GM21786 (cell line): ENCODE measurements around the gene GLRA2.
"Not testable (repeated sequence)": the region's sequence is repeated elsewhere in the genome, so short reads cannot be mapped to it uniquely, and the experiment has no call there.

Experiments used
- ATAC-seq: cut with Tn5 transposase; IDR thresholded peaks from one replicate; pipeline ENCODE4 v1.9.1; 2021; ENCODE audit not compliant: unreplicated experiment

GLRA2 gene

DNA sequence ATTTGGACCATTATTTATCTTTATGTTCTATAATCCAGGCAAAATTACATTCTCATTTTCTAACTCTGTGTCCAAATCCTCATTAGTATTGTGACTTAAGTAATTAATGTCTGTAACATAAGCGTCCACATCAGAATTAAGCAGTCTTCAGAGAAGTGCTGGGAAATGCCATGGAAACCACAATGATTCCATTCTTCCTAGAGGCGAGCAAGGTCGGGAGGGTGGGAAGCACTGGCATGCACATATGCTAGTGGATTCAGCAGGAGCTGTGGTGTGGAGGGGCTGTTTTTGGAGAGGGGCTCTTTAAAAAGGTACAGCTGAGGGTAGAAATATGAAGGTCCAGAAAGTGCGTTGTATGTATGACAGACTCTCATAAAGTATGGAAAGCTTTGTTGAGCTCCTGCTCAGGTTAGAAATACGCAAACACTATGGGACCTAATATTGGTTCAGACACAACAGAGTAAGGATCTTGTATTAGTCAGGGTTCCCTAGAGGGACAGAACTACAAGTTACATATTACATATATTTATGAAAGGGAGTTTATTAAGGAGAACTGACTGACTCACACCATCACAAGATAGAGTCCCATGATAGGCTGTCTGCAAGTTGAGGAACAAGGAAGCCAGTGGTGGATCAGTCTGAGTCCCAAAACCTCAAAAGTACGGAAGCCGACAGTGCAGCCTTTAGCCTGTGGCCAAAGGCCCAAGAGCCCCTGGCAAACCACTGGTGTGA lies 61.5 kb downstream of the GLRA2 start:
- ATAC-seq, result no peak

DNA sequence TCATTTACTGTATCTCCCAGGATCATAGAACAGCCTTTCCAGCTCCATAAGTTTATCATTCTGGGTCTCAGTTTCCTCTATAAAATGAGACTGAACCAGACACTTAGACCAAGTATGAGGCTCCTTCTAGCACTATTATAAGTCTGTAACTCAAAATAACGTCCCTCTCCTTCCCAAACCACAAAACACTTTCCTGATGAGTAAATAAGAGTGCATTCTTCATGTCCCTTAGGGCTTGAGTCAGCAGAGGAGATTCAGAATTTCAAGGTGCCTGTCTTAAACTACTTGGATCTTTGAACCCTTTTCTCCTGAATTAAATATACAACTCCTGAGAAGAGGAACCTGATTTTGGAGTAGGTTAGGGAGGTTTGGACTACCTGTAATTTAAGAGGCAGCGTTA lies 62.6 kb downstream of the GLRA2 start:
- no peak for ATAC-seq

DNA sequence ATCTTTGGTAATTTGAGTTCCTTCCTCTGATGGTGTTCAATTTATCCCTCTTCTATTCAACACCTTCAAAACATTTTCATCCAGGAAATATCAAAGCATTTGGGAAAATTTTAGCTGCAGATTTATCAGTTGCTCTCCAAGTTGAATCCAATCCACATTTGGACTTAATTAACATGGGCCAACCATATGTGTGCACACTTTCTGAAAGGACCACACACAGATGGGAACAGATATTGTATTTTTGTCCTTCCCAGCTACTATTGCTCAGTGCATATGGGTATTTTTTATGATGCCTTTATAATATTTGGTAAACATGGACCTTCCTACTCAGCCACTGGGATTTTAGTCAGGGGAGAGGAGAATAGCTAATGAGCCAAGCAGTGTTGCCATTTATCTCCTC lies 65.2 kb downstream of the GLRA2 start:
- ATAC-seq, result no peak

DNA sequence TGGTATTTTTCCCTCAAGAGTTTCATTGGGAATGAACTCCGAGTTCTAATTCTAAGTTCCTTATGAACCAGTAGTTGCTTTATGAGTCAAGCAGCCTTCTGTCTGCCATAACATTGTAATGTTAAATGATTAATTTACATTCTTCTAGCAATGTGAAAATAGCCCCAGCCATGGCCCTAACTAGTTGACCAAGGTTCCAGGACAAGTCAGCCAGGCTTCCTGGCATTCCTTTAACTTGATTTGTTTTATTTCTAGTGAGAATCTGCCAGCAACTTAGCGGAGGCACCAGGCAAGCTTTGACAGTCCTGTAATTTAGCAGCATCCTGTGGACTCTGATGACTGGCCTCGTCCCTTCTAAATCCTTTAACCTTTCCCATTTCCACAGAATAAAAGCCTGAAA lies 69.0 kb downstream of the GLRA2 start:
- no peak for ATAC-seq

DNA sequence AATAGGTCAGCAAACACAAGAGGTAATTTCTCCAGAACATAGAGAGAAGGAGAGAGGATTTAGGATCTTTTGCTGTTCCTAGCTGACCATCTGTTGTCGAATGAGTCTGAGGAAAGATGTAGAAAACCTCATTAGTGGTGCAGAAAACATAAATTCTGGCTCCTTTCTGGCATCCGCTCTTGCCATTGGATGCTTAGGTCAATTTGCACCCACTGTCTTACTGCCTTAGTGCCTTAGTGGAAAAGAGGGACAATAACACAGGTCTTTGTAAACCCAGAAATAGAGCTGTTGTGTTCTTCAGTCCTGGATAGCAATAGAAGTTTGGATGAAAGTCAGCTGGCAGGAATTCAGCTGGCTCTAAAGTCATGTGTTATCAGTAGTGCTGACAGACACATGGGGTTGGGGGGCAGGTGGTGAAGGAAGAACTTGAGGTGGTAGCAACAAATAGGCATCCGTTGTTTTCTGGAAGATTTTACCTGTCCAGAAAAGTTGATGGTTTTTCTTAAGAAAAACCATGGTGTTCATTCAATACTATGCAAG lies 78.2 kb downstream of the GLRA2 start:
- no peak for ATAC-seq

DNA sequence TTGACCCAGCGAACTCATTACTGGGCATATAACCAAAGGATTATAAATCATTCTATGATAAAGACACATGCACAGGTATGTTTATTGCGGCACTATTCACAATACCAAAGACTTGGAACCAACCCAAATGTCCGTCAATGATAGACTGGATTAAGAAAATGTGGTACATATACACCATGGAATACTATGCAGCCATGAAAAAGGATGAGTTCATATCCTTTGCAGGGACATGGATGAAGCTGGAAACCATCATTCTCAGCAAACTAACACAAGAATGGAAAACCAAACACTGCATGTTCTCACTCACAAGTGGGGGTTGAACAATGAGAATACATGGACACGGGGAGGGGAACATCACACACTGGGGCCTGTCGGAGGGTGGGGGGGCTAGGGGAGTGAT lies 83.1 kb downstream of the GLRA2 start:
- ATAC-seq, result not testable (repeated sequence)

DNA sequence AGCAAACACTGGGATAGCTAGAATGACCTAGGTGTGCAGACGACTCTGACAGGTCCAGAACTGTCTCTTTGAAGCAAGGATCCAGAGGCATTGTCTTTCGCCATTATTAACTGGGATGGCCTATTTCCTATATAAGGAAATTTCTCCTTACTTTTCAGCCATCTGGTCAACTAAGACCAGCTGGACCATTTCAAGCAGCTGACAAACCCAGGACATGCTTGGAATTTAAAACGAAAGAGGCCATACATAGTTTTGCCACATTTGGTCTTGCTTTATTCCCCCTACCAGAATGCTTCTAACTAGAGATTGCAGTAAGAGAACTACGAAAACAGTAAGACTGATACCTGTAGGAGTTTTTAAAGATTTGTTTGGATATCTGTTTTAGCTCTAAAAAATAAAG lies 87.0 kb downstream of the GLRA2 start:
- no peak for ATAC-seq

DNA sequence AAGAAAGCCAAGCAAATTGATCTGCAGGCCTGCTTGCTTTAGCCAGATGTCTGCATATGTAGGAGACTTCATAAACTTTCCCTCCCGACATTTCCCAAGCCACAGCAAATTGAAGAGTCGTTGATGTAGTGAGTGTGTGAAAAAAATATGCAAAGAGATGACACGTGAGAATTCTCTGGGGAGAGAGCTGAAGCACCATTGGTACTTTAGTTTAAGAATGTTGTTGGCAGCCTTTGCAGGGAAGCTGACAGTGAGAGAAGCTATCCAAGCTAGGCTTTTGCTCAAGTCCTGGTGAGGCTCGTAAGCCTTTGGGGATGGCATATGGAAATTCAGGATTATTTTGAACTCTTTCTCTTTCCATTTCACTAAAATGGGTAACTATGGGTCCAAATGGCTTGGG lies 87.5 kb downstream of the GLRA2 start:
- no peak for ATAC-seq

DNA sequence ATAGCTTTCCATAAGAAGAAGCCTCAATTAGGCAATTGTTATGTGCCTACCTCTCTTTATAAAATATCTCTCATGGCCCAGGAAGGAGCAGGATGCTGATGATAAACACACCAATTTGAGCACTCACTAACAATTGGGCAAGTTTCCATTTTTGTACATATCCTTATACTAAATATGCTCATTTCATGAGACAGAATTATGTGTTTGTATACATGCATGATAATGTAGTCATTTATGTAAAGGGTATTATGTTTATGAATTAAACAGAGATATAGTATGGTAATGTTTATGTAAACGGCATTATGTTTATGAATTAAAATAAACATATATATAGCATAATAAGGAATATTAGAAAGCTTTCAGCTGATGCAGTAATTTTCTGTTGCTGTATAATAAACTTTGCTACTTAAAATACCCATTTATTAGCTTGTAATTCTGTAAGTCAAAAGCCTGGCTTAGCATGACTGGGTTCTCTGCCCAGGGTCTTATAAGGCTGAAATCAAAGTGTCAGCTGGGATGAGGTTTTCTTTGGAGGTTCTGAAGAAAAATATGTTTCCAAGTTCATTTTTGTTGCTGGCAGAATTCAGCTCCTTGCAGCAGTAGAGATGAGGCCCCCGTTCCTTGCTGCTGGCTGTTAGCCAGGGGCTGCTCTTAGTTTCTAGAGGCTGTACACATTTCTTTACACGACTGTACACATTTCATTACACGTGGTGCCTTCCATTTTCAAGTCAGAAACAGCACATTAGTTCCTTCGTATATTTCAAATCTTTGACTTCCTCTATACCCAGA lies 89.0 kb downstream of the GLRA2 start:
- ATAC-seq, result no peak

DNA sequence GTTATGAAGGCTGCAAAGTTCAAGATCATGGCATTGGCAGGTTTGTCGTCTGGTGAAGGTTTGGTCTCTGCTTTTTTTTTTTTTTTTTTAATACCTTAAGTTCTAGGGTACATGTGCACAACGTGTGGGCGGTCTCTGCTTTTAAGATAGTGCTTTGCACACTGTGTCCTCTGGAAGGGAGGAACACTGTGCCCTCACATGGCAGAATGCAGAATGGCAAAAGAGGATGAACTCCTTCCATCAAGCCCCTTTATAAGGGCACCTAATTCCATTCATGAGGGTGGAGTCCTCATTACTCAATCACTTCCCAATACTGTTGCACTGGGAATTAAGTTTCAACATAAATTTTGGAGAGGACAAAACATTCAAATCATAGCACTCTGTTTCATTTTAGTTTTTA lies 101.4 kb downstream of the GLRA2 start:
- no peak for ATAC-seq

DNA sequence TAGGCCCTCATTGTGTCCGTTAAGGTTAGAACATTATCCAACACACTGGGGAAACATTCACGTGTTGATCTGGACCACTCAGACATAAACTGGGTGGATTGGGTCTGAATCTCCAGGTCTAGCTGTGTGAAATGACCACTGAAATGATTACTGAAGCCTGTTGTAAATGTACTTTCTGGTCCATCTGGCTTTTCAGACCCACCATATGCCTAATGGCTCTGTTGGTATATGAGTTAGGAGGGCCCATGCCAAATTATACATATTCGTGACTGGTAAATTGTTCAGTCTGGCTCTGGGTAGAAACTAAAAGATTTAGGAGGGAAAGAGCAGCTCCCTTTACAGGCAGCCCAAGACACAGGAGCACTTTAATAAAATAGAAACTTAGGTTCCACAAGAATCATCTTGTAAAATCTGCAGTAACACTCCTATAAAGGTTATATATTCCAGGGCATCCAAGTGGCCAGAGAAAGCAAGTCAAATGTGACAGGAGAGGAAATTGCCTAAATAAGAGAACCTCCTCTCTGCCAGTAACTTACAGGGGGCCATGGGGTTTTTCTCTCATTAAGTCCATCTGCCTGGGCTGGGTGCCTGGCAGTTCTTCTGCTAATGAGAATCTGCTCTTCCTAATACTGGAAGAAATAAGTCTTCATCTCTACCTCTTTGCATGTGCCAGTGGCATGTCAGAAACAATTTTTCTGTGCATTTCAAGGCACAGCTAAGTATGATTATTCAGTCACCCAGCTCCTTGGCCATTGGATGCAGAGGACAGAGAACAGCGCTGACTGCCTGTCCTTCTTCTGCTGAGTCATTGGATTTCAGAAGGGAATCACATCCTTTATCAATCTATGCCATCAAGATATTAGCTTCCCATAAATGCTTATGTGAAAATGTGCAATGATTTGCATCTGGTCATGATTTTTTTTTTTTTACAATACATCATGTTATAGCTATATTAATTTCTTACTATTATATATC lies 112.6 kb downstream of the GLRA2 start:
- ATAC-seq, result no peak

DNA sequence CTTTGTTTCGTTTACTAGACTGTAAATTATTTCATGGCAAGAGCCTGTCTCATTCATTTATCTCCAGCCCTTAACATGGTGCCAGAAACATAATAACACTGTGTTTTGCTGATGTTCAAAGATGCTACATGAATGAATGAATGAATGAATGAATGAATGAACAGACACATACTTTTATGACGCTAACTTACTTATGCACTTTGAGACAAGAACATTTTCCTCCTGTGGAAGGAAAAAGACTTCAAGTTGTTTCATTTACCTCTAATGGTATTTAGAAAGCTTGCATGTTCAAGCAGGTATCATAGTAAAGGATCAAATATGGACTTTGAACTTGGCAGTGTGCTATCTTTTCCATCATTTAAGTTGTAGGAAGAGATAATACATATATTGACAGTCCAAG lies 131.6 kb downstream of the GLRA2 start:
- no peak for ATAC-seq

DNA sequence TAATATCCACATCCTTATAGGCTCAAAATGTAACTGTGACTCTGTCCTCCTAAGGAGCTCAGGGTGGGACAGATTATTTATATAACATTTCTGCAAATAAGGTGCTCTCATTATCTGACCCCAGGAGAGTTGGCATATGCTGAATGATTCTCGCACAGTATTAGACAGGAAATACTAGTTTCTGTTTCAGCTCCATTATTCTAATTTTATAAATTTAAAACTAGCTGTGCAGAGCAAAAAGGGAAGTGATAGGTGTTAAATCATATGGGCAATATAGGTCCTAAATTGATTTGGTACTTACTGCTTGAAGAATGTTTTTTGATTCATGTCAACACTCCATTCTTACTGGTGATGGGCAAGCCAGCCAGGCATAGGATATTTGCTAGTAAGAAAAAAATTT lies 141.5 kb downstream of the GLRA2 start:
- peak; percentile 67 for ATAC-seq

DNA sequence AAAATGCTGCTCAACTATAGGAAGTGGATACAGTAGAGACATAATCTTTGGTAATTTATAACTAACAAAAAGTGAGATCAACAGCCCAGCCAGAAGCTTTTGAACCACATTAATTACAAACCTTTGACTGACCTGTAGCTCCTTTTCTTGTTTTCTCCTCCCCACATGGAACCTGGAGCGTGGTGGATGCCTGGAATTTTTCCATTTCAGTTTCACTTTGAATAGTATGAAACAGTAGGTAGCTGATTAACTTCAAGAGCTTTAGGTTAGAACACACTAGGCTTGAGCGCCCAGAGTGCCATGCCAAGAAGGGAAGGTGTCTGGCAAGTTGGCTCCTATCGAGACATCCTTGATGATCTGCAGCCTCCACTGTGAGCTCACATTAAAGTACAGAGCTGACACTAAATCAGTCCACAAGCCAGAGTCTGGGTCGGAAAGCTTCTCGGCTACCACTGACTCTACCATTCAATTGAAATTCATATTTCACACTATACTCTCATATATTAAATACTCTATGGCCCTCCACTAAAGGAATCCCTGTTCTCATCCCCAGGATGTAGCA lies 143.4 kb downstream of the GLRA2 start:
- ATAC-seq, result no peak

DNA sequence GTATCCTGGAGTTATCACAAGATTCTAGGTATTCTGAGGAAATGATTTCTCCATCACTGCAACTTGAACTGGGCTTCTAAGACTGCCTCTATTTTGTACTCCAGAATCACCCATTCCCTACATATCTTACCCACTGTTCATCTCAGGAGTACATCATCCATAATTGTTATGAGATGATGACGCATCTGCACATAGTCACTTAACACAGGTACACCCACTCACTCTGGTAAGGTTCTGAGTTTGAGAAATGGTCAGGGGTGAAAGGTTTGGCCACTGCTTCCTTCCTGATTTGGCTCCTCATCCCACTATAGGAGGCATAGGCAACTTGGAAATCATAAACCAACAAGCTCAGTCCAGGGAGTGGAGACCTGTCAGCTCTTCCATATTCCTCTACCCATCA lies 143.9 kb downstream of the GLRA2 start:
- no peak for ATAC-seq

DNA sequence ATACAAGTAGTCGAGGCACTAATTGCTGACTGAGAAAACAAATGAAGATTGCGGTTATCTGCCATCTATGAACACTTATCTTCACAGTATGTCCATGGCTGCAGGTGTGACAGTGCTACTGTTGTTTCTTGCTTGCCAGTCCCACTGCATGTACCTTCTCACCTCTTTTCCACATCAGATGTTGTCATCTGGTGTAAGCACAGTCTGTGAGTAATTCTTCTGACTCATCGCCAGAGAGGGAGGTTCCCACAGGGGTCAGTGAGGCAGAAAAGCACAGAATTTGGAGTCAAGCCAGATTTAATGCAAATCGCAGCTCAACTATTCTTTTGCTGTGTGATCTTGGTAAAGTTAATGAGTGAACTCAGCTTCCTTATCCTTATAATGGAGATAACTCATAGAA lies 144.4 kb downstream of the GLRA2 start:
- peak; percentile 91 for ATAC-seq

DNA sequence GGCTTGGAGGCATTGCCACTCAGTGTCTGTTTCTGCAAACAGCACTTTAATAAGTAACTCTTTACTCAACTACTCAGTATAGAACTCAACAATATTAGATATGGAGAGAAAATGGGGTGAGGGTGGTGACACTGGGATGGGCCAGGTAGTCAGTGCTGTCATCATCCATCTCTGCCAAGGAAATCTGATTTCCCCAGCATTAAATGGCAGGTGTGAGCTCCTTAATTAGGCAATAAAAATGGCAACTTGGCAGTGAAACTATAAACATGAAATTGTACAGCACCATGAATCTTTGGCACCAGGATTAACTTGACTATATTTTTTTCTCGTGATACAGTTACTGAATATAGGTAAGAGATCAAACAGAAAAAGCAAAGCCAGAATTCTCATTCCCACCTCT lies 146.2 kb downstream of the GLRA2 start:
- no peak for ATAC-seq

DNA sequence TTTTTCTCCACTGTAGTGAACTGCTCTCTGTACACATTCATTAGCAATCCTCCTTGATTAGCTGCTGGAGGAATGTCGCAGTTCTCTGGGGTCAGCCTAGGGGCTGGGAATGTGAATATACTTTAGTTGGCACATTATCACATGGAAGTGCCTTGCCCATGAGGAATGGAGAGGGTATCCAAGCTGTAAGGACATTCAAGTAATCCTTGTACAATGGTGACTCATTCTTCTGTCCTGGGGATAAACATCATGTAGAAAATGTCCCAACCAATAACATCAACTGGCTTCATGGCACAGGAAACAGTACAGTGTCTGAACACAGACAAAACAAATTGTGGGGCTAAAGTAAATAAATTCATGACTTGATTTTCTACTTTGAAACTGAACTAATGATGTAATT lies 147.1 kb downstream of the GLRA2 start:
- no peak for ATAC-seq

DNA sequence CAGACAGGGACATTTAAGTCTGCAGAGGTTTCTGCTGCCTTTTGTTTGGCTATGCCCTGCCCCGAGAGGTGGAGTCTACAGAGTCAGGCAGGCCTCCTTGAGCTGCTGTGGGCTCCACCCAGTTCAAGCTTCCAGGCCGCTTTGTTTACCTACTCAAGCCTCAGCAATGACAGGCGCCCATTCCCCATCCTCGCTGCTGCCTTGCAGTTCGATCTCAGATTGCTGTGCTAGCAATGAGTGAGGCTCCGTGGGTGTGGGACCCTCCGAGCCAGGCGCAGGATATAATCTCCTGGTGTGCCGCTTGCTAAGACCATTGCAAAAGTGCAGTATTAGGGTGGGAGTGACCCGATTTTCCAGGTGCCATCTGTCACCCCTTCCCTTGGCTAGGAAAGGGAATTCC lies 159.0 kb downstream of the GLRA2 start:
- not testable (repeated sequence) for ATAC-seq

DNA sequence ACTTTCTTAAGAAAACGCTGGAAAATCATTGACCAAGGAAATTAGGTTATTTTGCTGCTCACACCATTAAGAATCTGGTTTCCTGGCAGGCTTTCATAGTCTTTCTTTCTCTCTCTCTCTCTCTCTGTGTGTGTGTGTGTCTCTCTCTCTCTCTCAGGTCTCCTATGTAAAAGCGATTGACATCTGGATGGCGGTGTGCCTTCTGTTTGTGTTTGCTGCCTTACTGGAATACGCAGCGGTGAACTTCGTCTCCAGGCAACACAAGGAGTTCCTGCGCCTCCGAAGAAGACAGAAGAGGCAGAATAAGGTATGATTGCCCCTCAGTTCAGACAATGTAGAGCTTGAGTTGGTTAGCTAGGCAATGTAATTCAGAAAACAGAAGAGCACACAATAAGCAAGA lies 161.2 kb downstream of the GLRA2 start:
- no peak for ATAC-seq

DNA sequence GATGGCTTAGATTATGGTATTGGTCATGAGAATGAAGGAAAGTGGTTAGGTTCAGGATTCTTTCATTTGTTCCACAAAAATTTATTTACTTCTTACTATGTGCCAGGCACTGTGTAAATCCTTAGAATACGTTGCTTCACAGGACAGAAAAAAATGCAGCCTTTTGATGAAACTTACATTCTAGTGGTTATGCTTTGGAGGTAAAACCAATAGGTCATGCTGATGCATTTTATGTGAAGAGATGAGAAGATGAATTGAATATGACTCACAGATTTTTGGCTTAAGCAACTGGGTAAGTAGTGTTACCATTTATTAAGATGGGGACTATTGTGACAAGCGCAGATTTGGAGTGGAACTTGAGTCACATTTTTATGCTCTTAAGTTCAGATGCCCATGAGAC lies 165.3 kb downstream of the GLRA2 start:
- ATAC-seq, result no peak
